Gastrocnemius medialis (tissue), 4 donors: ENCODE data around the gene RBM28. TPM values are rescaled to one million over a fixed set of nuclear protein-coding genes. Genes with fewer than 3 reads are reported as not detected.
A peak's percentile ranks its signal among the peaks of the same experiment; 100 is the strongest.

Experiments used
- ATAC-seq, 2 donors: fragments of 150-250 bp; one replicate each; pipeline ENCODE4 v1.9.1; 2016
- DNase-seq, 2 donors: peaks; one replicate each; pipeline ENCODE4 v3.0.0-alpha.2; 2019
- H3K27ac ChIP-seq, 4 donors: fragments of 200-600 bp; sonication (generic); 1 replicate in 1 of 4; 2 replicates in 3 of 4; pipeline ENCODE4 v1.5.1; 2016 to 2018; ENCODE audit warnings: mild to moderate bottlenecking in 2 of 4, moderate library complexity in 1 of 4
- H3K27me3 ChIP-seq, 3 donors: fragments of 200-600 bp; sonication (generic) in 2 of 3; 1 replicate in 1 of 3; 2 replicates in 2 of 3; pipeline versions ENCODE4 v1.5.1 to v1.6.0; 2016 to 2019; ENCODE audit warnings: mild to moderate bottlenecking in 1 of 3, moderate library complexity in 1 of 3
- H3K36me3 ChIP-seq, 2 donors: fragments of 200-600 bp; sonication (generic) in 1 of 2; one replicate each; pipeline ENCODE4 v1.5.1; 2017 to 2018
- H3K4me1 ChIP-seq, 2 donors: fragments of 200-600 bp; sonication (generic) in 1 of 2; one replicate each; pipeline ENCODE4 v1.5.1; 2016 to 2017; ENCODE audit warnings: mild to moderate bottlenecking in 2 of 2
- H3K4me3 ChIP-seq, 4 donors: fragments of 200-600 bp; sonication (generic) in 3 of 4; 1 replicate in 1 of 4; 2 replicates in 3 of 4; pipeline ENCODE4 v1.5.1; 2016 to 2019; ENCODE audit warnings: mild to moderate bottlenecking in 2 of 4
- H3K9me3 ChIP-seq, 3 donors: fragments of 200-600 bp; sonication (generic) in 2 of 3; 1 replicate in 1 of 3; 2 replicates in 2 of 3; pipeline ENCODE4 v1.5.1; 2016 to 2019
- CTCF ChIP-seq, 5 experiments: fragments of 450-650 bp in 3 of 5; fragments of 200-600 bp in 2 of 5; sonication (generic) in 2 of 5; IDR thresholded peaks in 4 of 5; conservative IDR thresholded peaks in 1 of 5; 1 replicate in 4 of 5; 2 replicates in 1 of 5; pipeline ENCODE4 v1.5.1; 2016 to 2019; ENCODE audit warnings: antibody characterized with exemption in 5 of 5, mild to moderate bottlenecking in 3 of 5, moderate library complexity in 3 of 5
- POLR2A ChIP-seq, 2 donors: fragments of 450-650 bp; IDR thresholded peaks; one replicate each; pipeline ENCODE4 v1.6.1; 2017; ENCODE audit warnings: antibody characterized with exemption in 2 of 2, mild to moderate bottlenecking in 2 of 2, moderate library complexity in 2 of 2
- in situ Hi-C, 4 donors: fragments of 200-750 bp; cut with MboI; loops; one replicate each; pipeline versions ENCODE4 v1.15.0 to v1.8.0; 2017; ENCODE audit warnings: low sequenced_read_pairs in 4 of 4
- intact Hi-C: fragments of 100-400 bp; cut with DNase I; formaldehyde crosslinking; loops from one replicate; pipeline ENCODE4 v1.15.1; 2023; ENCODE audit warnings: low total_unique reads
- total RNA-seq, 4 donors: library from RNA; depleted of rRNA; stranded (reverse); fragments of >200 nt; gene quantifications; one replicate each; pipeline versions ENCODE4 v1.1.0 to v1.2.3, GENCODE V29; 2016

Gene RBM28
- total RNA-seq, 4 donors from 2014 or later = 13.6 to 18.5 (median 16.3) TPM

GRCh38 chr7:128271942-128272481, 71.7 kb downstream of the RBM28 start:
- no peak overlapping the region for H3K27ac ChIP-seq
- H3K9me3 ChIP-seq = no peaks in the 10 kb centered on the region
- TF ChIP-seq POLR2A (IDR thresholded peaks at IDR 0.05) (no peak), CTCF (IDR thresholded peaks at IDR 0.05 in 4 of 5, conservative IDR thresholded peaks at IDR 0.05 in 1 of 5) (no peak)
- no peaks in the 10 kb centered on the region for H3K36me3 ChIP-seq
- ATAC-seq (no peak), DNase-seq (no peak)
- H3K4me3 ChIP-seq = peak overlapping the region in 1 of 4 donors; percentile 29
- intact Hi-C loops (no loop called here), in situ Hi-C loops (no loop called here)
- H3K27me3 ChIP-seq = peaks cover 21 to 48% (median 43%) of the 10 kb centered on the region in 3 donors
- H3K4me1 ChIP-seq = peaks cover 0 to 8% of the 10 kb centered on the region in 2 donors

GRCh38 chr7:128271471-128271941, 72.2 kb downstream of the RBM28 start:
- Histone ChIP-seq H3K27ac (no peak overlapping the region), H3K36me3 (no peaks in the 10 kb centered on the region), H3K27me3 (peaks cover 24 to 48% (median 43%) of the 10 kb centered on the region in 3 donors), H3K4me1 (peaks cover 3 to 8% of the 10 kb centered on the region in 2 donors), H3K4me3 (peak overlapping the region in 2 of 4 donors; percentile 29 to 40), H3K9me3 (no peaks in the 10 kb centered on the region)
- intact Hi-C loops = no loop called here
- no peak for DNase-seq
- in situ Hi-C loops = no loop called here
- no peak for ATAC-seq
- TF ChIP-seq CTCF (IDR thresholded peaks at IDR 0.05 in 4 of 5, conservative IDR thresholded peaks at IDR 0.05 in 1 of 5) (no peak), POLR2A (IDR thresholded peaks at IDR 0.05) (no peak)

GRCh38 chr7:128270826-128271272, 72.9 kb downstream of the RBM28 start:
- Histone ChIP-seq H3K27ac (no peak overlapping the region), H3K27me3 (peaks cover 24 to 52% (median 43%) of the 10 kb centered on the region in 3 donors), H3K36me3 (no peaks in the 10 kb centered on the region), H3K4me1 (peaks cover 3 to 8% of the 10 kb centered on the region in 2 donors), H3K9me3 (no peaks in the 10 kb centered on the region), H3K4me3 (peak overlapping the region in 1 of 4 donors; percentile 40)
- ATAC-seq = no peak
- intact Hi-C loops (no loop called here), in situ Hi-C loops (no loop called here)
- DNase-seq = no peak
- TF ChIP-seq CTCF (IDR thresholded peaks at IDR 0.05 in 4 of 5, conservative IDR thresholded peaks at IDR 0.05 in 1 of 5) (no peak), POLR2A (IDR thresholded peaks at IDR 0.05) (no peak)

- in situ Hi-C loops (no loop called here), intact Hi-C loops (no loop called here)
- Histone ChIP-seq H3K27me3 (peaks cover 24 to 52% (median 43%) of the 10 kb centered on the region in 3 donors), H3K9me3 (no peaks in the 10 kb centered on the region), H3K4me3 (no peak overlapping the region), H3K27ac (no peak overlapping the region), H3K4me1 (peaks cover 3 to 8% of the 10 kb centered on the region in 2 donors), H3K36me3 (no peaks in the 10 kb centered on the region)
- DNase-seq (no peak), ATAC-seq (no peak)
- TF ChIP-seq POLR2A (IDR thresholded peaks at IDR 0.05) (no peak), CTCF (IDR thresholded peaks at IDR 0.05 in 4 of 5, conservative IDR thresholded peaks at IDR 0.05 in 1 of 5) (no peak)
Measured at GRCh38 chr7:128268233-128268632, 75.5 kb downstream of the RBM28 start.
